ENCODE data around the gene TMTC4. TPM values are rescaled to one million over a fixed set of nuclear protein-coding genes. Genes with fewer than 3 reads are reported as not detected.
"Not testable (repeated sequence)": the region's sequence is repeated elsewhere in the genome, so short reads cannot be mapped to it uniquely, and the experiment has no call there.

TMTC4 gene
- total RNA-seq, 2 experiments from 2014 or later: 26.0 to 33.0 TPM

DNA sequence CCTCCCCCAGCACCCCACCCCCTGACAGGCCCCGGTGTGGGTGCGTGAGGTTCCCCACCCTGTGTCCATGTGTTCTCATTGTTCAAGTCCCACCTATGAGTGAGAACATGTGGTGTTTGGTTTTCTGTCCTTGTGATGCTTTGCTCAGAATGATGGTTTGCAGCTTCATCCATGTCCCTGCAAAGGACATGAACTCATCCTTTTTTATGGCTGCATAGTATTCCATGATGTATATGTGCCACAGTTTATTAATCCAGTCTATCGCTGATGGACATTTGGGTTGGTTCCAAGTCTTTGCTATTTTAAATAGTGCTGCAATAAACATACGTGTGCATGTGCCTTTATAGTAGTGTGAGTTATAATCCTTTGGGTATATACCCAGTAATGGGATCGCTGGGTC is 2.5 kb upstream of the TMTC4 start:
- H3K27me3 Mint-ChIP-seq; H3K27ac Mint-ChIP-seq; CTCF ChIA-PET; H3K9me3 Mint-ChIP-seq (ENCODE audit: low read depth); ATAC-seq; DNase-seq; H3K36me3 Mint-ChIP-seq; H3K4me3 Mint-ChIP-seq: not testable (repeated sequence)
- H3K4me1 Mint-ChIP-seq: peaks cover 23% of the 10 kb centered on the region

DNA sequence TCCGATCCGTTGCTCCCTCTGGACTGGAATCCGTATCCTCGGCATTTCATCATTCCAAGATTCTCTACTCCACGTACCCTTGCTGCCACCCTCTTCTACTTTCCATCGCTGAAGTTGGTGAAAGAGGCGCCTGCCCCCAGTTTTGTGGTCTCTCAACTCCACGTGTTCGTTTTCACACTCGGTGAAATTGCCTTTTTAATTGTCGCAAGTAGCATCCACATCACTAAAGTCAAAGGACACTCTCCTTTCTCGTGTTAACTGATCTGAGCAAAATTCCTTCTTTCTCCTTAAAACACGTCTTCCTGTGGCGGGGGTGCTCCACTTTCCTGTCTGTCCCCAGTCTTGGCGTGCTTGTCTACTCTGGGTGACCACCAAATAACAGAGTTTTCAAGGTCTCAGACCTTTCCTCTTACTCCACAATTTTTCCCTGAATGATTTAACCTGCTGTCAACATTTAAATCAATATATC is 1.1 kb upstream of the TMTC4 start:
- H3K27me3 Mint-ChIP-seq: peaks cover 4% of the 10 kb centered on the region
- H3K9me3 Mint-ChIP-seq (ENCODE audit: low read depth): peaks cover 3% of the 10 kb centered on the region
- peak overlapping the region; percentile 84 for H3K4me3 Mint-ChIP-seq
- peaks cover 28% of the 10 kb centered on the region for H3K4me1 Mint-ChIP-seq
- ATAC-seq (no peak), DNase-seq (no peak)
- CTCF ChIA-PET: no interaction called here
- H3K27ac Mint-ChIP-seq: peak overlapping the region; percentile 84
- H3K36me3 Mint-ChIP-seq: peaks cover 4% of the 10 kb centered on the region

DNA sequence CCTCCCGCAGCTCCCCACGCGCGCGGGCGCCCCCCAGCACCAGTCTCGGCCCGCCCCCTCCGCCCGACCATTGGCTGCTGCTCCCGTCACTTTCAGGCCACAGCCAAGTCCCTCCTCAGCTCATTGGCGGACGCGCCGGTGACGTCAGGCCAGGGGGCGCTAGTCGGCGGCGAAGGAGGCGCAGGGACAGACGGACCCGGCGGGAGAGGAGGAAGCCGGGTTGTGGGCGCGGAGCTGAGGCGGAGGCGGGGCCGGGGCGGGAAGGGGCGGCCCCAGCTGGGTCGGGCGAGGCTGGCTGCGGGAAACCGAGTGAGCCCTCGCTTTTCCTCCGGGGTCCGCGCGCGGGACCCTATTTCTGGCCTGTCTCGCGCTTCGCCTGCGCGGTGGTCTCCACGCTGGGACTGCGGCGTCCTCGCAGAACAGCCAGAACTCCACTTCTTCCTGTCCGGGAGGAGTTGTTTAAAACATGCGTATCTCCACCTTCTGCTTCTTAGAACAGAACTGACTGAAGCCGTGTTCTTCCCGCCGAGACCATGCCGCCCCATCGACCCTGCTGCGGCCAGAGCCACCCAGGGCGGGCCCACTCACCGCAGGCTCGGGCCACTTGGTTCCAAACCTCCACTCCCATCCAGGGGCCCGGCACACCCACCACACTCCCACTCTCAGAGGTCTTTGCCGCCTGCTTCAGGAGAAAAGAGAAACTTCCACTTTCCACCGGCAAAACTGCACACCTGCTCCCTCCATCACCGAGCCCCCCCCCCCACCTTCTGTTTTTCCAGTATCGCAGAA is 471 bp upstream of the TMTC4 start:
- Mint-ChIP-seq H3K4me3 (peak overlapping the region; percentile 84), H3K4me1 (peaks cover 28% of the 10 kb centered on the region), H3K27ac (peak overlapping the region; percentile 84), H3K9me3 (ENCODE audit: low read depth) (peaks cover 3% of the 10 kb centered on the region), H3K27me3 (peaks cover 4% of the 10 kb centered on the region), H3K36me3 (peaks cover 4% of the 10 kb centered on the region)
- DNase-seq (peak; percentile 100), ATAC-seq (peak; percentile 95)
- CTCF ChIA-PET: interaction anchor here (0.7 to 1.6 kb wide), 6 partner anchors 16 to 462 kb away, joined by 3 to 8 read pairs (median 3); no protein-coding TSS in a partner anchor

DNA sequence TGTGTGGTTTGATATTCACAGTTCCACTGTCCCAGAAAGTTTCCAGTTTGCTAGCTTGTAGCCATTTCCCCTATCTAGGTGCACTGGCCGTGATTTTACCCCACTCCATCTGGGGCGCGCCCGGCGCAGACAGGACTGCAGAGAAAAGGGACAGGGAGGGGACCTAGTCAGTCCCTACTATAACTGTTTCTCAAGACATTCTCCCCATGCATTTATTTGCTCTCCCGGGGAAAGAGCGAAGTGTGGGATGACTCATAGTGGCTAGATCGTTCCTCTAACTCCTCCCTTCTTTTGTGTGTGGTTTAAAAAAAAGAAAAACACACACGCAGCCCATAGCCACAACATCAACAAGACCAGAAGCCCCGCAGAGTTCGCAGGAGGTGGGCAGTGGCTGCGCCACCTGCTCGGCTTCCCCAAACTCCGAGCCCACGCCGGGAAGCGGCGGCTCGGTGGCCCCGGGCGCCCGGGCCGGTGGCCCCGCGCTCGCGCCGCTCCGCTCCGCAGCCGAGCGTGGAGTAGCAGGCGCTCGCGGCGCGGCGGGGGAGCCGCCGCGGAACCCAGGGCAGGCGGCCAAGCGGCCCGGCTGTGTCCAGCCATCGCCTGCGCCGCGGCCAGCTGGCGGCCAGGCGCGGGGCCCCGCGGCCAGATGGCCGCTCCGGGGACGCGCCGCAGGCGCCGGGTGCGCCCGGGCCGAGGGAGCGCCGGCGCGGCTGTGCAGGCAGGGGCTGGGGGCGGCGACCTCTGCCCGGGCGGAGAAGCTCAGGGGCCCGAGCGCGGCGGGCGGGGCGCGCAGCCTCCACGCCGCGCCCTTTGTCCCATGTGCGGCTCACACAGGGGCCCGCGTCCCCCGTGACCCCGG is 653 bp downstream of the TMTC4 start:
- peaks cover 3% of the 10 kb centered on the region for H3K9me3 Mint-ChIP-seq (ENCODE audit: low read depth)
- H3K36me3 Mint-ChIP-seq: peaks cover 12% of the 10 kb centered on the region
- peak overlapping the region; percentile 87 for H3K4me3 Mint-ChIP-seq
- ATAC-seq (peak; percentile 26), DNase-seq (peak; percentile 72)
- peak overlapping the region; percentile 91 for H3K27ac Mint-ChIP-seq
- peaks cover 4% of the 10 kb centered on the region for H3K27me3 Mint-ChIP-seq
- H3K4me1 Mint-ChIP-seq: peaks cover 28% of the 10 kb centered on the region
- CTCF ChIA-PET: interaction anchor here (0.7 to 1.6 kb wide), 5 partner anchors 16 to 460 kb away, joined by 3 to 8 read pairs (median 3); no protein-coding TSS in a partner anchor

DNA sequence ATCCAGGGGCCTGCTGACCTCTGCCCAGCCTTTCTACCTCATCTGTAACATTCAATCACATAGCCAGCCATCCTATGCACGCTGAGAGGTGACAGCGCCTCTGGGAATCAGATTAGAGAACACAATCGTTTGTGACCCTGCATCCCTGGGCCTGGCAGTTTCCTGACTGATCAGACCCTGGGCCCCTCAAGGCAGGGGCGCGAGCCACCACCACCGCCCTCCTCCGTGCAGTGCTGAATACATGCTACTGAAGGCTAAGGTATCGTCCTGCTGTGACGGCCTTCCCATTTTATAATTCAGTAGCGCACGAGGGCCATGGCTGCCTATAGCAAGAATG is 1.3 kb downstream of the TMTC4 start:
- CTCF ChIA-PET: no interaction called here
- no peak for ATAC-seq

DNA sequence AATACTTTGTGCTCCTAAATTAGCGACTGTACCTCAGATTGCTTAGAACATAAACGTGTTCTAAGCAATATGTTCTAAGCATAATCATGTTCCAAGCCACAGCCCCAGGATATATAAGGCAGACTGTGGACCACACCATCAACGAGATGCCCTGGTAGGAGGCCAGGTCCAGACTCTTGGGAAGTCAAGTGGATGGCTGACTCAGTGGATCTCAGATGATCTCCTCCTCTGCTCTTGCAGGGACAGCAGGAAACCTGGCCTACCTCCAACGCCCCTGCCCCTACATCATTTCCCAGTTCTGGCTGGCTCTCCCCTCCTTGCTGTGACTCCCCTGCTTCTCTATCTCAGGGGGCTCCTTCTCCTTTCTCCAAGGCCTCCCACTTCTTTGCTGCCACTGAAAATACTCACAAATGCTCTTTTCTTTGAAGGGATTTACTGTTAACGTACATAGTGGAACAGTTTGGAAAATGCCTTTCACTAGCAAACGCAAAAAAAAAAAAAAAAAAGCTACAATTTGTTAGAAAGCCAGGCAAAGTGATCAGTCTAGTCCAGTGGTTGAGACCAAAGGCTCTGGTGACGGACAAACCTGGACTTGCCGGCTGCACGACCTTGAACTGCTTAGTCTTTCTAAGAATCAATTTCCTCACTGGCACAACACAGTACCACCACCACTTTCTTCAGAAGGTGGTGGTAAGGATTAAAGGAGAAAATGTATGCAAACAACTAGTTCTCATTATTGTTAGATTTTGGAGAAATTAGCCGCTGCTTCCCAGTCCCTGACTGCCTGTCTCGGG is 3.0 kb downstream of the TMTC4 start:
- H3K9me3 Mint-ChIP-seq (ENCODE audit: low read depth): peaks cover 3% of the 10 kb centered on the region
- no peak overlapping the region for H3K27ac Mint-ChIP-seq
- H3K4me1 Mint-ChIP-seq: peaks cover 28% of the 10 kb centered on the region
- H3K4me3 Mint-ChIP-seq: no peak overlapping the region
- DNase-seq: no peak
- no peak for ATAC-seq
- CTCF ChIA-PET: interaction anchor here (1.4 kb wide), 1 partner anchor 15 kb away, joined by 5 read pairs; no protein-coding TSS in a partner anchor
- peaks cover 4% of the 10 kb centered on the region for H3K27me3 Mint-ChIP-seq
- peaks cover 32% of the 10 kb centered on the region for H3K36me3 Mint-ChIP-seq

More for the DNA sequence above, 1.3 kb downstream of the TMTC4 start:
- no peak for DNase-seq
- Mint-ChIP-seq H3K4me3 (peak overlapping the region; percentile 87), H3K9me3 (ENCODE audit: low read depth) (peaks cover 3% of the 10 kb centered on the region), H3K4me1 (peaks cover 28% of the 10 kb centered on the region), H3K27me3 (peaks cover 4% of the 10 kb centered on the region), H3K27ac (peak overlapping the region; percentile 47), H3K36me3 (peaks cover 16% of the 10 kb centered on the region)

DNA sequence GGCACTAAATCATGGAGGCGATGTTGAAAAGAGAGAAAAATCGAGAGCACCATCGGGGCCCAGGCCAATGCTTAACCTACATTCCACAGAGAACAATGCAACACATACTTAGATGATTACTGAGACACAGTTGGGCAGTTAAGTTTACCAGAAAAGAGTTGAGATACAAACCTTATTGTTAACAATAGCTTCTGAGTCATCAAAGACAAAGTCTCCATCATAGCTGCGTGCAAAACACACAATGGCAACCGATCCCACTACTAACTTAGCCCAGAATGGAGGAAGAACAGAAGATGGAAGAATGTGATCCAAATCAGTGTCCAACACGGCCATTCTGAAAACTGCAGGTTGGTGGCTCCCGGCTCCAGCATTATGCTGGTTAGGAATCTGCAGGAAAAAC is 6.2 kb downstream of the TMTC4 start:
- H3K9me3 Mint-ChIP-seq (ENCODE audit: low read depth): no peaks in the 10 kb centered on the region
- no peak overlapping the region for H3K4me3 Mint-ChIP-seq
- ATAC-seq (no peak), DNase-seq (no peak)
- H3K27me3 Mint-ChIP-seq: no peaks in the 10 kb centered on the region
- H3K27ac Mint-ChIP-seq: no peak overlapping the region
- CTCF ChIA-PET: interaction anchor here (0.8 kb wide), 1 partner anchor 96 kb away, joined by 3 read pairs; no protein-coding TSS in a partner anchor
- H3K36me3 Mint-ChIP-seq: peaks cover 46% of the 10 kb centered on the region
- H3K4me1 Mint-ChIP-seq: peaks cover 15% of the 10 kb centered on the region

DNA sequence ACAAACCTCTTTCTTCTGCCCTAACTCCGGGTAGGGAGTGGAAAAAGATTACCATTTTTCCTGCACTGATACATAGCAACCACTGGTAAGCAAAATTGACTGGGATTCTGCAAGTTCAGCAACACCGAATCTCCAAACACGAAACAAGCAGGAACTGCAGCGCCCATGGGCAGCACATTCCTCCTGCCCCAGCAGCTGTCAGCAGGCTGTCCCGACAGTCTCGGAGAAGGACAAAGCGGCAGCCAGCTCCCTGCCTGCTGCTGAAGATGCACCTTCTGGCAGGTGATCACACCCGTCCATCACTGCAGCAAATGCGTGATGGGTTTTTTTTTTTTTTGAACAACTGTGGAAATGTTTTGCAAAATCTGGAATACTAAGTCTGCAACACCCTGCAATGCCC is 6.7 kb downstream of the TMTC4 start:
- H3K27me3 Mint-ChIP-seq: no peaks in the 10 kb centered on the region
- H3K27ac Mint-ChIP-seq: no peak overlapping the region
- no peaks in the 10 kb centered on the region for H3K9me3 Mint-ChIP-seq (ENCODE audit: low read depth)
- DNase-seq (no peak), ATAC-seq (no peak)
- H3K4me1 Mint-ChIP-seq: peaks cover 10% of the 10 kb centered on the region
- CTCF ChIA-PET: no interaction called here
- no peak overlapping the region for H3K4me3 Mint-ChIP-seq
- peaks cover 50% of the 10 kb centered on the region for H3K36me3 Mint-ChIP-seq

DNA sequence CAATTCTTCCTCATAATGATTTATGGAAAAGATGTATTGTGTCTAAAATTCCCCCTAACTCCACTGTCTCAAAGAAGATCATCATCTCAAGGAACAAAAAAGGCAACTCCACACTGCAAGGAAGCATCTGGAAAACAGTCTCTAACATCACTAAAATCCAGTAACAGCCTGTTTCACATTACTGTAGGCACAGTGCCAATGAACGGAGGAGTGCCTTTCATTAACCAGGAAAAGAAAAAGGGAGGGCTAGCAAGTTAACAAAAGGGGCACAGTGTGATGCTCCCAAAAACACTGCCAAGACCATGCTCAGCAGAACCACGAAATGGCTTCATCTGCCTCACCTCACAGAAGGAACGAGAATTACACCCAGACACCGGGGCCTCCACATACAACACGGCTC is 8.5 kb downstream of the TMTC4 start:
- DNase-seq: no peak
- no peak overlapping the region for H3K4me3 Mint-ChIP-seq
- no peaks in the 10 kb centered on the region for H3K9me3 Mint-ChIP-seq (ENCODE audit: low read depth)
- H3K36me3 Mint-ChIP-seq: peaks cover 60% of the 10 kb centered on the region
- ATAC-seq: no peak
- H3K27ac Mint-ChIP-seq: no peak overlapping the region
- H3K27me3 Mint-ChIP-seq: no peaks in the 10 kb centered on the region
- CTCF ChIA-PET: no interaction called here
- H3K4me1 Mint-ChIP-seq: no peaks in the 10 kb centered on the region

DNA sequence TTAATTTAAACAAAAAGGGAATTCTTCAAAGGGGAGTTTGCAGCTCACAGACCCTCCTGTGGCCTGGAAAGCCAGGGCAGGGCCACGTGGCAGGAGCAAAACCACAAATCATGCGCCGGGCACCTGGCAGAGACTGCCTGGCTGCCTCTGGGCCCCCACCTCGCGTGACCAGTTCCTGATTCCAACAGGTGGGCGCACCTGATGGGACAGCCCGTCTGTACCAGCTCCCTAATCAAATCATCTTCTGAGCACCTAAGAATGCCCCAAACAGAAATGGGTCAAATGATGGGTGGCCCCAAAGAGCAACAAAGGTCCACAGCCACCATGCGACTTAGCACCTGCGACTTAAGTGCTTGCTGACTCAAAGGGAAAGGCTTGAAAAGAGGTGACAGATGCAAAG is 9.2 kb downstream of the TMTC4 start:
- no peaks in the 10 kb centered on the region for H3K27me3 Mint-ChIP-seq
- H3K4me3 Mint-ChIP-seq: no peak overlapping the region
- DNase-seq: no peak
- H3K36me3 Mint-ChIP-seq: peaks cover 66% of the 10 kb centered on the region
- no peak for ATAC-seq
- CTCF ChIA-PET: no interaction called here
- H3K4me1 Mint-ChIP-seq: peaks cover under 1% of the 10 kb centered on the region
- no peaks in the 10 kb centered on the region for H3K9me3 Mint-ChIP-seq (ENCODE audit: low read depth)
- no peak overlapping the region for H3K27ac Mint-ChIP-seq

DNA sequence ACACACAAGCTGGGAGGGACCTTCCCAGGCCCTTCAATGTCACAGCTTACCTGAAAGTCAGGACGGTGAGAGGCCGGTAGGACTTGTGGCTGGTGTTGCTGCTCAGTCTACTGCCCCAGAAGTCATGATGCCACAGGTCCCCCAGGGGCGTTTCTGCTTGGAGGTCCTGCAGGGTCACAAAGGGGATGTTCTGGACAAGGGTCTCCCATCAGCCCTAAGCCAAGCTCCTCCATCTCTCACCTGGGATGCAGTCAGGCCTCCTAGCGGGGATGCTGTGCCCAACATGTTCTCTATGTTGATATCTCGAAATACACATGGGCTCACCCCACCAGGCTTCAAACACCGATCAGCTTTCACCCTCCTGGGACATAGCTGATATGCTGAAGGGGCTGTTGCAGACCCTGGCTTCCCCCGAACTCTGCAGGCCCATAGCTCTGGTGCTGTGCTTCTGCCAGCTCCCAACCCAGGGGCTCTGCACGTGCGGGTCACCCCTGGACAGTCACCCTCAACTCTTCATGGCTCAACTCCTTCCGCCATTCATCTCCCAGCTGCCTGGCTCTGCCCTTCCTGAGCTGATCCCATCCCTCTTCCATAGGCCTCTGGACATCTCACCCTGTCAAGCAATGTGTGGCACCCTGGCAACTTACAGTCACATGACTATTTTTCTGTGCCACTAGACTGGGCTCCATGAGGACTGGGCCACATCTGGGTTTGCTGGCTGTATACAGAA is 10.3 kb downstream of the TMTC4 start:
- no peak for DNase-seq
- H3K4me1 Mint-ChIP-seq: peaks cover 6% of the 10 kb centered on the region
- no peaks in the 10 kb centered on the region for H3K27me3 Mint-ChIP-seq
- no peak overlapping the region for H3K4me3 Mint-ChIP-seq
- H3K36me3 Mint-ChIP-seq: peaks cover 68% of the 10 kb centered on the region
- no peaks in the 10 kb centered on the region for H3K9me3 Mint-ChIP-seq (ENCODE audit: low read depth)
- H3K27ac Mint-ChIP-seq: no peak overlapping the region
- CTCF ChIA-PET: no interaction called here
- no peak for ATAC-seq

DNA sequence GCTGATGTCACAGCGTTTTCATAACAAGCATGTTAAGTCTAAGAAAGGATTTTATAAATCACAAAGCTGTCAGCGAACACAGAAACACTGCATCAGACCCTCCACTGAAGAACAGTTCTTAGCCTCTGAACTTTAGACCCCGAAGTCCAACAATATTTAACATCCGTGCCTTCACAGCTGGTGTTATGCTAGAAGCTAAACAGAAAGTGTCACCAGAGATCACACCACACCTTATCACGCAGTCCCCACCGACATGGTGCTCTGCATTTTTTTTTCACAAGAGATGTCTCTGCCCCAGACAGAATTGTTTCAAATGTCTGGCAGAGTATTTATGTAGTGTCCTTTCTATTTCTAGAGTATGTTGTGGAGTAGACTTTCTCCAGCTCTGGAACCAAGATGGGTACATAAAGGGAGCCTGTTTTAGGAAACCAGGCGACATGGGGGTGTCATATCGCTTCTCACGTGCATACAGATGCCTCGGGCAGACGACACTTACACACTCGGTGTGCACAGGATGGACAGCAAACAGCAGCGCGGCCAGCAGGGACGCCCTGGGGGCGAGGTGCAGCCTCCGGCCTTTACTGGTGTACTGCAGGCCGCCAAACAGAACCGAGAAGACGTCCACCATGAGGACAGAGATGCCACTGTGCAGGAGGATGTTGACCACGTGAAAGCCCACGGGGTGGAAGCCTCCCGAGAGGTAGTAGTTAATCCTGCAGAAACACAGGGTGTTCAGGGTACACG is 12.0 kb downstream of the TMTC4 start:
- Mint-ChIP-seq H3K27ac (no peak overlapping the region), H3K27me3 (no peaks in the 10 kb centered on the region), H3K4me3 (no peak overlapping the region), H3K36me3 (peaks cover 62% of the 10 kb centered on the region), H3K9me3 (ENCODE audit: low read depth) (no peaks in the 10 kb centered on the region), H3K4me1 (peaks cover 23% of the 10 kb centered on the region)
- CTCF ChIA-PET: no interaction called here
- DNase-seq (no peak), ATAC-seq (no peak)
